Endothelial cell (in vitro differentiated cells): ENCODE results near the gene NXPH3. TPM values are rescaled to one million over a fixed set of nuclear protein-coding genes. Genes with fewer than 3 reads are reported as not detected.
"Not testable (repeated sequence)": the region's sequence is repeated elsewhere in the genome, so short reads cannot be mapped to it uniquely, and the experiment has no call there.

Experiments
- DNase-seq: peaks from one replicate; pipeline ENCODE4 v3.0.0; 2021; ENCODE audit warnings: low spot score
- H3K27ac Mint-ChIP-seq: one replicate; pipeline ENCODE4 v1.8.0; 2021; ENCODE audit warnings: mixed read lengths, inconsistent platforms; ENCODE audit not compliant: unreplicated experiment
- H3K27me3 Mint-ChIP-seq: one replicate; pipeline ENCODE4 v1.8.0; 2021; ENCODE audit warnings: mild to moderate bottlenecking, moderate library complexity, mixed read lengths, inconsistent platforms; ENCODE audit not compliant: unreplicated experiment
- H3K36me3 Mint-ChIP-seq: one replicate; pipeline ENCODE4 v1.8.0; 2021; ENCODE audit warnings: mild to moderate bottlenecking, low read depth, mixed read lengths, inconsistent platforms; ENCODE audit not compliant: unreplicated experiment
- H3K4me1 Mint-ChIP-seq: one replicate; pipeline ENCODE4 v1.8.0; 2021; ENCODE audit warnings: mild to moderate bottlenecking, mixed read lengths, inconsistent platforms; ENCODE audit not compliant: unreplicated experiment
- H3K4me3 Mint-ChIP-seq: one replicate; pipeline ENCODE4 v1.8.0; 2021; ENCODE audit warnings: mild to moderate bottlenecking, mixed read lengths, inconsistent platforms; ENCODE audit not compliant: unreplicated experiment
- H3K9me3 Mint-ChIP-seq: one replicate; pipeline ENCODE4 v1.8.0; 2021; ENCODE audit warnings: mixed read lengths, inconsistent platforms; ENCODE audit not compliant: unreplicated experiment
- total RNA-seq: library from RNA; stranded (reverse); fragmentation: NEBNext Ultra II Directional; extraction: Animal tissue kit (Norgen Biotek cat#: 25700); gene quantifications from one replicate; pipeline ENCODE4 v1.2.1, GENCODE V29; 2021; ENCODE audit not compliant: unreplicated experiment
- TF ChIP-seq, protein P1 (sequence below): fragments of 200-600 bp; sonication (generic); IDR thresholded peaks from one replicate; pipeline ENCODE4 v1.5.0; 2021; ENCODE audit warnings: antibody characterized with exemption; ENCODE audit not compliant: unreplicated experiment

Gene NXPH3
- total RNA-seq, 1 donor from 2014 or later: 6.6 TPM

DNA sequence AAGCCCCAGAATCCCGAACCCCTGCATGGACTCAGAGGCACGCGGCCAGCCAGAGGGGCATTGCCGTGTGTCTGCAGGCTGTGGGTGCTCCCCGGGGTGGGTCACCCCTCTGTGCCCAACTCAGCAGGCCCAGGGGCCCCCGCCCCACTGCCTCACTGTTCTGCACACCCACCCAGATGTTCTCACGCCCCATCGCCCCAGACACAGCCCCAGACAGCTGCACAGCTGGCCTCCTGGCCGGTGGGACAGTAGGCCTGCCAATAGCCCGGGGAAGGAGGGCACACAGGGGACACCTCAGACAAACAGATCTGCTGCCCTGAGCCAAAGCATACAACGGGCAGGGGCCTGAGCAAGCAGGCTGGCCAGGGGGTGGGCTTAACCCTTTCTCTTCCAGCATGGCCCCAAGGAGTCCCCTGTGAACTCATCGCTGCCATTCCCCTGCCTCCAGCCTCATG, 27.6 kb upstream of the NXPH3 start:
- H3K27me3 Mint-ChIP-seq: peaks cover 6% of the 10 kb centered on the region
- TF ChIP-seq, protein P1, sequence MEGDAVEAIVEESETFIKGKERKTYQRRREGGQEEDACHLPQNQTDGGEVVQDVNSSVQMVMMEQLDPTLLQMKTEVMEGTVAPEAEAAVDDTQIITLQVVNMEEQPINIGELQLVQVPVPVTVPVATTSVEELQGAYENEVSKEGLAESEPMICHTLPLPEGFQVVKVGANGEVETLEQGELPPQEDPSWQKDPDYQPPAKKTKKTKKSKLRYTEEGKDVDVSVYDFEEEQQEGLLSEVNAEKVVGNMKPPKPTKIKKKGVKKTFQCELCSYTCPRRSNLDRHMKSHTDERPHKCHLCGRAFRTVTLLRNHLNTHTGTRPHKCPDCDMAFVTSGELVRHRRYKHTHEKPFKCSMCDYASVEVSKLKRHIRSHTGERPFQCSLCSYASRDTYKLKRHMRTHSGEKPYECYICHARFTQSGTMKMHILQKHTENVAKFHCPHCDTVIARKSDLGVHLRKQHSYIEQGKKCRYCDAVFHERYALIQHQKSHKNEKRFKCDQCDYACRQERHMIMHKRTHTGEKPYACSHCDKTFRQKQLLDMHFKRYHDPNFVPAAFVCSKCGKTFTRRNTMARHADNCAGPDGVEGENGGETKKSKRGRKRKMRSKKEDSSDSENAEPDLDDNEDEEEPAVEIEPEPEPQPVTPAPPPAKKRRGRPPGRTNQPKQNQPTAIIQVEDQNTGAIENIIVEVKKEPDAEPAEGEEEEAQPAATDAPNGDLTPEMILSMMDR: no peak
- DNase-seq: no peak
- H3K27ac Mint-ChIP-seq: no peak overlapping the region
- no peak overlapping the region for H3K4me3 Mint-ChIP-seq
- H3K36me3 Mint-ChIP-seq: peaks cover 8% of the 10 kb centered on the region
- peaks cover 4% of the 10 kb centered on the region for H3K4me1 Mint-ChIP-seq
- H3K9me3 Mint-ChIP-seq: no peaks in the 10 kb centered on the region

DNA sequence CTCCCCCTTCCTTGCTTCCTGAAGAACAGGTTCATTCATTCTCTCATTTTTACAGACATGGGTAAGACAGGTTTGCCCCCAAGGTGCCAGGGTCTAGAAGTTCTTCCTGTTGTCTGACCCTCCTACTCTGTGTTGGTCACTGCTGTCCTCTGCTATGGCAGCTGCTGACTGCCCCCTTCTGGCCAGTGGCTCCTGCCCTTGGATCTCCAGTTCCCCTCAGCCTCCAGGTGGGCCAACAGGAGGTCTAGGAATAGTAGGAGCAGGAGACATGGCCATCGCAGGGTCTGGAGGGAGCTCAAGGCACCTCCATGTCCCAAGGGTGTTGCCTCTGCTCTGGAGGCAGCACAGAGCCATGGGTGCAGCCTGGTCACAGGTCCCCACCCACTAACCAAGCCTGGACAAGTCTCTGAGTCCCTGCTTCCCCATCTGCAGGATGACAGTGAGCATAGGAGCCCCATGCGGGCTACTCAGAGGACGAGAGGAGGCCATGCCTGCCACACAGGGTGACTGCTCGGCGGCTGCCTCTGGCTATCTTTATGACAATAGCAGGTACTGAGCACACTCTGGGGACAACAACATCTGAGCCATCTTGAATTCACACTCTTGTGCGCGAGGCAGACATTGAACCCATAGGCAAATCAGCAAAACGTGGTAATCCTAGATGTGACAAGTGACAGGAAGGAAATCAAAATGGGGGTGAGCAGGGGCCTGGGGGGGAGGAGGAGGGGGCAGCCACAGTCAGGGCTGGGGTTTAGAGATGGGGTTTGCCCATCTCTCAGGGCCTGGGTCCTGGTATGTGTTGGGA, 27.0 kb upstream of the NXPH3 start:
- peaks cover 9% of the 10 kb centered on the region for H3K36me3 Mint-ChIP-seq
- peak; percentile 69 for DNase-seq
- H3K9me3 Mint-ChIP-seq: no peaks in the 10 kb centered on the region
- no peak overlapping the region for H3K4me3 Mint-ChIP-seq
- H3K27me3 Mint-ChIP-seq: peaks cover 6% of the 10 kb centered on the region
- H3K4me1 Mint-ChIP-seq: peaks cover 2% of the 10 kb centered on the region
- TF ChIP-seq, protein P1: peak; percentile 40
- H3K27ac Mint-ChIP-seq: no peak overlapping the region

DNA sequence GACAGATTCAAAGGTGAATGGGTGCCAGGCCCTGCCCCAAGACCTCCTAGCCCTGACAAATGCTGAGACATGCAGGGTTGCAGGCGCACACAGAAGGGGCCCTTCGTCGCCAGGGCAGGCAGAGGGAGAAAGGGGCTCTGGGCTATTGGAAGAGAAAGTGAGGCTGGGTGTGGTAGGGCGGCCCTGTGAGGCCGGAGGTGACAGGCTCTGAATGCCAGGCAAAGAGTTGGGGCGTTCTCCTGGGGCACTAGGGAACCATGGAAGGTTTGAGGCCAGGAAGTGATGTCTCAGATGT, 26.4 kb upstream of the NXPH3 start:
- Mint-ChIP-seq H3K27me3 (peaks cover 5% of the 10 kb centered on the region), H3K4me3 (no peak overlapping the region), H3K9me3 (no peaks in the 10 kb centered on the region), H3K4me1 (no peaks in the 10 kb centered on the region), H3K36me3 (peaks cover 9% of the 10 kb centered on the region), H3K27ac (no peak overlapping the region)
- no peak for DNase-seq
- TF ChIP-seq, protein P1: no peak

DNA sequence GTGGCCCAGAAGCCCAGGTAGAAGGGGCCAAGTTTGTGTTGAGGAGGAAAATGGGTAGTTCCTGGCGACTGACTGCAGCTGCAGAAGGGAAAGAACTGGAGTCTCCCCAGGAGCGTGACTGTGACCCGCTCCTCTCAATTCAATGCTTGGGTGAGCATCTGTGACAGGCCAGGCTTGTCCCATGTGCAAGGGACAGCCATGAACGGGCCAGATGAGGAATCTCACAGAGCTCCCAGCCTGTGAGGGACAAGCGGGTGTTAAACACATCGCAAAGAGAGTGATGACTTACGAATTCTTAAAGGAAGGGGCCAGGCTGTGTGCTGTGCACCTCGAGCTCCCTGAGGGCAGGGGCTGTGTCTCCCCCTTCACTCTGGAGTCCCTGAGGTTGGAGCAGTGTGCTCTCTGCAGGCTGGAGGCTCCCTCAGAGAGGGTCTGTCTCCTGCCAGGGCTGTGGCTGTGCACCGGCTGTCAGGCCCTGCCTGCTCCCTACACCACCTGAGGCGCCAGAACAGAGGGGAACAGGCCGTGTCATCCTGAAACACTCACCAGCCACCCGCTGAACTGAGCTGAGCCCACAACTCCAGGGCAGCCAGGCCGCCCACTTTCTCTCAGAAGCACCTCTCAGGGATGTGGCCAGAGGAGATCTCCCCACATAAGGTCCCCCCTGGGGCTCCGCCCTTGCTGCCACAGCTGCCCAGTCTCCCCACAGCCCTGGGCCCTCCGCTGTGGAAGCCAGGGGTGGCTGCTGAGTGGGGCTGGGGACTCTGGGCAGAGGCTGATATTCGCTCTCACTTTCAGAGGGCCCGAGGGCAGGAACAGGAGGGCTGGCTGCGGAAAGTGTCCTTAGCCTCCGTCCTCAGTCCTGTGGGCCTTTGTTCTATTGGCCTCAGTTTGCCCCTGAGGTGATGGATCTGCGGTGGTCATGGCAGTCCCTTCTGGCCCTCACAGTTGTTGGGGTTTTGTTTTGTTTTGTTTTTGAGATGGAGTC, 25.7 kb upstream of the NXPH3 start:
- TF ChIP-seq, protein P1: no peak
- H3K27ac Mint-ChIP-seq: no peak overlapping the region
- H3K9me3 Mint-ChIP-seq: no peaks in the 10 kb centered on the region
- no peak for DNase-seq
- H3K36me3 Mint-ChIP-seq: peaks cover 9% of the 10 kb centered on the region
- H3K27me3 Mint-ChIP-seq: peaks cover 5% of the 10 kb centered on the region
- no peak overlapping the region for H3K4me3 Mint-ChIP-seq
- H3K4me1 Mint-ChIP-seq: no peaks in the 10 kb centered on the region

DNA sequence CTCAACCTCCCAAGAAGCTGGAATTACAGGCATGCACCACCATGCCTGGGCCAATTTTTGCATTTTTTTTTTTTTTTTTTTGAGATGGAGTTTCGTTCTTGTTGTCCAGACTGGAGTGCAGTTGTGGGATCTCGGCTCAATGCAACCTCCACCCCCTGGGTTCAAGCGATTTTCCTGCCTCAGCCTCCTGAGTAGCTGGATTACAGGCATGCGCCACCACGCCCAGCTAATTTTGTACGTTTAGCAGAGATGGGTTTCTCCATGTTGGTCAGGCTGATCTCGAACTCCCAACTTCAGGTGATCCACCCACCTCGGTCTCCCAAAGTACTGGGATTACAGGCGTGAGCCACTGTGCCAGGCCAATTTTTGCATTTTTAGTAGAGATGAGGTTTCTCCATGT, 24.9 kb upstream of the NXPH3 start:
- H3K4me3 Mint-ChIP-seq, DNase-seq, H3K36me3 Mint-ChIP-seq, H3K4me1 Mint-ChIP-seq, H3K27ac Mint-ChIP-seq, H3K9me3 Mint-ChIP-seq, H3K27me3 Mint-ChIP-seq: not testable (repeated sequence)
